Loucy (cell line): ENCODE results near the gene CLSTN2.

Experiments
- CTCF ChIP-seq: fragments of 200-600 bp; sonication (generic); conservative IDR thresholded peaks from 2 replicates; pipeline ENCODE4 v1.5.1; 2014; ENCODE audit warnings: mild to moderate bottlenecking, antibody characterized with exemption, low read length
- EZH2phosphoT487 ChIP-seq: fragments of 200-600 bp; IDR thresholded peaks from 2 replicates; pipeline ENCODE4 v1.6.1; 2018; ENCODE audit warnings: antibody characterized with exemption, mild to moderate bottlenecking, moderate library complexity, borderline replicate concordance

- TF ChIP-seq CTCF (no peak), EZH2phosphoT487 (no peak)
These were observed 211.7 kb downstream of the CLSTN2 start for GRCh38 chr3:140146668-140147067.
